BLaER1 treated with 17β-estradiol and CSF1 and Interleukin-3, amounts not matched to agents 10 nM and 100 nM (cell line): ENCODE measurements around the gene RGS6.
A peak's percentile ranks its signal among the peaks of the same experiment; 100 is the strongest.

Experiments
- H3K27ac ChIP-seq, 11 experiments: shearing (Covaris generic); formaldehyde crosslinking; 2 replicates each; pipeline ENCODE4 v1.8.1; 2022
- H3K27me3 ChIP-seq, 11 experiments: shearing (Covaris generic); formaldehyde crosslinking; 2 replicates each; pipeline ENCODE4 v1.8.1; 2022
- H3K36me3 ChIP-seq, 11 experiments: shearing (Covaris generic); formaldehyde crosslinking; 2 replicates each; pipeline ENCODE4 v1.8.1; 2022
- H3K4me1 ChIP-seq, 10 experiments: shearing (Covaris generic); formaldehyde crosslinking; 2 replicates each; pipeline ENCODE4 v1.8.1; 2022
- H3K4me2 ChIP-seq, 11 experiments: shearing (Covaris generic); formaldehyde crosslinking; 2 replicates each; pipeline ENCODE4 v1.8.1; 2022
- H3K4me3 ChIP-seq, 10 experiments: shearing (Covaris generic); formaldehyde crosslinking; 2 replicates each; pipeline ENCODE4 v1.8.1; 2022
- H3K9ac ChIP-seq, 11 experiments: shearing (Covaris generic); formaldehyde crosslinking; 2 replicates each; pipeline ENCODE4 v1.8.1; 2022
- H3K9me3 ChIP-seq, 11 experiments: shearing (Covaris generic); formaldehyde crosslinking; replicated peaks in 1 of 11; 2 replicates each; pipeline ENCODE4 v1.8.1; 2022
- H4K20me1 ChIP-seq, 11 experiments: shearing (Covaris generic); formaldehyde crosslinking; 2 replicates each; pipeline ENCODE4 v1.8.1; 2022
- Cebpa-rat ChIP-seq, 11 experiments: shearing (Covaris generic); IDR thresholded peaks; 2 replicates each; pipeline ENCODE4 v1.8.1; 2022

RGS6 gene

DNA sequence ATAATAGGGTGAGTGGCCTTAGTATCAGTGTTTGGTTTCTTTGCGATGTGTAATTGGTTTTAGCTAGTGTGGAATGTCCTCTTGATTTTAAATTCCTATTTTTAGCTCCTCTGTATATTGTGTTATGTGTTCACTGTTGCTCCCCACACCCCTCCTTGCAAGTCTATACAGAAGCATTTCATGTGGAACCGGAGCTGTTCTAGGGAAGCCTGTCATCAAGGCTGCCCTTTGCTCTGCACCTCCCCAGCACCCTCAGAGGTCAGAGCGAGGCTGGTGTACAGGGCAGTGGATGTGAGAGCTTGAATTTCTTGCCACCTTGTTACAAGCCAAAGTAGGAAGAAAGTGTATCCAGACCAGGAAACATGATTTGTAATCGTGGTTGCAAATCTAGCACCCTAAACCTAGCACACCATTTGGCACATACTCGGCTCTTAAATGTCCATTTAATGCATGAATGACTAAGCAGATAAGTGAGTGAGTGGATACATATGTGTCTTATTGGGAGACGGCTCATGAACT is 376.8 kb downstream of the RGS6 start:
- Histone ChIP-seq H3K4me1 (no peaks in the 10 kb centered on the region), H3K9ac (no peak overlapping the region), H3K4me3 (no peak overlapping the region), H3K36me3 (no peaks in the 10 kb centered on the region), H3K27me3 (peaks cover 41 to 64% (median 62%) of the 10 kb centered on the region in 11 experiments), H4K20me1 (peaks cover 0 to 3% (median 0%) of the 10 kb centered on the region in 11 experiments; a peak in 4 of 22 replicates), H3K9me3 (peaks cover 30 to 46% (median 38%) of the 10 kb centered on the region in 11 experiments), H3K4me2 (no peak overlapping the region), H3K27ac (no peak overlapping the region)
- no peak for TF ChIP-seq Cebpa-rat (IDR thresholded peaks at IDR 0.05)

DNA sequence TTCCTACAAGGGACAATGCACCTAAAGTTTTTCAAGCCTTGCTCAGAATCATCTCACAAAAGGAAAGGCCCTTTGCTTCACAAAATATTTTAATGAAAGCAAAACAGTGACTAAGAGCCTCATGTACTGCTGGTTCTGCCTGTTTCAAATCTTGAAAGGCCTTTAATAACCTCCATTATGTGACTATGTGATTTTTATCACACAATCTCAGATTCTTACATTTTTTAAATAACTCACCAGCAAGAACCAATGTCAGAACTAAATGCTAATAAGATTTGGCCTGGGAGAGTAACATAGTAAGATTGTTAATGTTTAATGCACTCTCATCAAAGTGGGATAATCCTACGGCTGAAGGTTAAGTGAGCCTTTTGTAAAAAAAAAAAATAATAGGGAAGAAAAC is 378.9 kb downstream of the RGS6 start:
- Histone ChIP-seq H3K9ac (no peak overlapping the region), H3K4me1 (peaks cover 0 to 7% (median 5%) of the 10 kb centered on the region in 10 experiments; a peak in 13 of 20 replicates), H3K27me3 (peaks cover 61 to 83% (median 79%) of the 10 kb centered on the region in 11 experiments), H3K4me3 (no peak overlapping the region), H3K27ac (no peak overlapping the region), H3K36me3 (no peaks in the 10 kb centered on the region), H3K4me2 (no peak overlapping the region), H4K20me1 (peaks cover 0 to 3% (median 0%) of the 10 kb centered on the region in 11 experiments; a peak in 4 of 22 replicates), H3K9me3 (peaks cover 13 to 30% (median 21%) of the 10 kb centered on the region in 11 experiments)
- TF ChIP-seq Cebpa-rat (IDR thresholded peaks at IDR 0.05): no peak

DNA sequence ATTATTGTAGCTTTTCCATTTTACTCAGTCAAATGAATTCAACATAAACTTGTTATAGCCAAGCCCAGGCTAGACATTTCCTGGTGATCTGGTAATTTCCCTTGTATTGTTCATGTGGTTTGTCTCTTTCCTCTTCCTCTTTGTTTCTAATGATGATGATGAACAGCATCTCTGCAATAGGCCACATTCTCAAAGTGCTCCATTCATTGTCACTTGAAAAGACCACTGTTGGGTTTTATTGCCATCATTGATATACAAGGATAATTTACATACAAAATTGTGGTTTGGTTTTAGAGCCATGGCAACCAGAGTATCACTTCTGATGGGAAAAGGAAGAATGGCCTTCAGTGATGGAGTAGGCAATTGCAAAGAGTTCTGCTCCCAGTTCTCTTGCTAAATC is 379.3 kb downstream of the RGS6 start:
- no peaks in the 10 kb centered on the region for H3K36me3 ChIP-seq
- H3K4me1 ChIP-seq: peaks cover 0 to 7% (median 5%) of the 10 kb centered on the region in 10 experiments; a peak in 13 of 20 replicates
- TF ChIP-seq Cebpa-rat (IDR thresholded peaks at IDR 0.05): no peak
- H3K27me3 ChIP-seq: peaks cover 62 to 86% (median 81%) of the 10 kb centered on the region in 11 experiments
- no peak overlapping the region for H3K27ac ChIP-seq
- H3K9me3 ChIP-seq: peaks cover 13 to 29% (median 20%) of the 10 kb centered on the region in 11 experiments
- H3K9ac ChIP-seq: no peak overlapping the region
- no peak overlapping the region for H3K4me2 ChIP-seq
- no peak overlapping the region for H3K4me3 ChIP-seq
- H4K20me1 ChIP-seq: peaks cover 0 to 3% (median 0%) of the 10 kb centered on the region in 11 experiments; a peak in 4 of 22 replicates

DNA sequence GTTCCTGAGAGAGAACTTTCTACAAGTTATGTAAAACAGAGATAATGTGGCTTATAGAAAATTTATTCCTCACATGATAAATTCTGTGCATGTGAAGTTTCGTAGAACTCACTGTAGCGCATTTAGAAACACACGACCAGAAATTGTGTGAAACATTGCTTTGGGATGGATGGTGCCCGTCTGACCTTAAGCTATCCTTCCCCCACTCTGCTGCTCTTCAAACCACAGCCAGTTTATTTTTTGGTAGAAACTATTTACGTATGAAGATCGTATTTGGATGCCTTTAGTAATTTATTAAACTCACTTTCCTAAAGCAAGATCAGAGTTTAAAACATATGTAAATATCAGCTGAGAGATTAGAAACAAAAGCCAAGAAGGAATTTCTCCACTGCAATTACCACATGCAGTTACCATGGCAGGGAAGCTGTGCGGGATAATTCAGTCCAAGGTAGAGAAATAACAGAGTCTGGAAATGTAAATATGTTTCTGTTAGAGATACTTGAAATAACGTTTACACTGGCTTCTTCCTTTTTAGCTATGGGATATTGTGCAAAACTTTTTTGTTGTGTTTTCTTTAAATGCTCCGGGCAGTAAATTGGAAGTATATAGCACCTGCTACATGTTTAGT is 382.7 kb downstream of the RGS6 start:
- H3K4me2 ChIP-seq: peak overlapping the region in 1 of 11 experiments; percentile 30; a peak in 1 of 22 replicates
- H4K20me1 ChIP-seq: peaks cover 0 to 3% (median 0%) of the 10 kb centered on the region in 11 experiments; a peak in 4 of 22 replicates
- H3K27ac ChIP-seq: no peak overlapping the region
- peaks cover 84 to 98% (median 92%) of the 10 kb centered on the region in 11 experiments for H3K27me3 ChIP-seq
- no peak for TF ChIP-seq Cebpa-rat (IDR thresholded peaks at IDR 0.05)
- H3K4me3 ChIP-seq: no peak overlapping the region
- no peak overlapping the region for H3K9ac ChIP-seq
- no peaks in the 10 kb centered on the region for H3K36me3 ChIP-seq
- H3K9me3 ChIP-seq: peaks cover 7 to 30% (median 15%) of the 10 kb centered on the region in 11 experiments; a peak in 21 of 22 replicates
- H3K4me1 ChIP-seq: peaks cover 0 to 7% (median 5%) of the 10 kb centered on the region in 10 experiments; a peak in 13 of 20 replicates

DNA sequence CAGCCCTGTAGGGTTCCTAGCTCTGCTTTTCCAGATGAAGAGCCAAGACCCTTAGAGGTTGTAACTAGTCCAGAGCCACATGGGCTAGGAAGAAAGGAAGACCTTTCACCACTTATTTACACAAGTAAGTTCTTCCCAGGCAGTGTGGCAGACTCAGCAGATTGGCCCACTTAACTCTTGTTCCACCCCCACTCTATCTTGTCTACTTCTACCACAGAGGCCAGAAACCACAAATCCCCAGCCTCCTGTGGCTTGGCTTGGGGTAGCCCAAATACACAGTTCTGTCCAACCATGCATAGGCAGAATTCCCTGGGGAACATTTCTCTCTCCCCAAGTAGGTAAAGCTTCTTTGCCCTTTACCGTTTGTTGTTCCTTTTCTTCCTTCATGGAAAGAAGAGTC is 383.5 kb downstream of the RGS6 start:
- Histone ChIP-seq H3K27ac (no peak overlapping the region), H3K27me3 (peaks cover 77 to 93% (median 88%) of the 10 kb centered on the region in 11 experiments), H4K20me1 (peaks cover 0 to 3% (median 0%) of the 10 kb centered on the region in 11 experiments; a peak in 3 of 22 replicates)

DNA sequence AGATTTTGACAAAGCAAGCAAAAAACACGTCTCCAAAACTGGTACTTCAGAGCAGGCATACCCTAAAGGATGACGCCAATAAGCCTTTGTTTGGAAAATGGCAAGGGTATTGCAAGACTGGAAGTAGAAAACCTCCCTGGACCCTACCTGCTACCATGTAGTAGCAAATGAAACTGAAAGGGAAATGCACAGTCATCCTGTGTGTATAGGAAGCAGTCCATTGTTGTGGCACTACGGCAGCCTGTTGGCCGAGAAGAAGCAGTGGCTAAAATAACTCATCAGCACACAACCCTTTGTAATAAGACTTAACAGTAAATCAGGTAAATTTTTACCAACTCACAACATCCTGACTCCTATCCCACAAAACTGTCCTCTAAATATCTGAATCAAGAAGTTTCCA is 386.4 kb downstream of the RGS6 start:
- no peak overlapping the region for H3K27ac ChIP-seq
- no peaks in the 10 kb centered on the region for H3K36me3 ChIP-seq
- H3K4me1 ChIP-seq: peaks cover 0 to 7% (median 5%) of the 10 kb centered on the region in 10 experiments; a peak in 13 of 20 replicates
- no peaks in the 10 kb centered on the region; a peak in 1 of 22 replicates for H4K20me1 ChIP-seq
- H3K9me3 ChIP-seq: peaks cover 7 to 18% (median 12%) of the 10 kb centered on the region in 11 experiments; a peak in 21 of 22 replicates
- no peak overlapping the region for H3K4me2 ChIP-seq
- H3K4me3 ChIP-seq: no peak overlapping the region
- no peak for TF ChIP-seq Cebpa-rat (IDR thresholded peaks at IDR 0.05)
- H3K9ac ChIP-seq: no peak overlapping the region
- peaks cover 49 to 73% (median 59%) of the 10 kb centered on the region in 11 experiments for H3K27me3 ChIP-seq

More for the DNA sequence above, 383.5 kb downstream of the RGS6 start:
- no peak overlapping the region for H3K4me3 ChIP-seq
- peak overlapping the region in 5 of 11 experiments; percentile 10 to 43 (median 30); a peak in 7 of 22 replicates for H3K4me2 ChIP-seq
- no peaks in the 10 kb centered on the region for H3K36me3 ChIP-seq
- peaks cover 0 to 7% (median 5%) of the 10 kb centered on the region in 10 experiments; a peak in 13 of 20 replicates for H3K4me1 ChIP-seq
- no peak overlapping the region for H3K9ac ChIP-seq
- peaks cover 7 to 30% (median 15%) of the 10 kb centered on the region in 11 experiments; a peak in 21 of 22 replicates for H3K9me3 ChIP-seq
- TF ChIP-seq Cebpa-rat (IDR thresholded peaks at IDR 0.05): no peak

DNA sequence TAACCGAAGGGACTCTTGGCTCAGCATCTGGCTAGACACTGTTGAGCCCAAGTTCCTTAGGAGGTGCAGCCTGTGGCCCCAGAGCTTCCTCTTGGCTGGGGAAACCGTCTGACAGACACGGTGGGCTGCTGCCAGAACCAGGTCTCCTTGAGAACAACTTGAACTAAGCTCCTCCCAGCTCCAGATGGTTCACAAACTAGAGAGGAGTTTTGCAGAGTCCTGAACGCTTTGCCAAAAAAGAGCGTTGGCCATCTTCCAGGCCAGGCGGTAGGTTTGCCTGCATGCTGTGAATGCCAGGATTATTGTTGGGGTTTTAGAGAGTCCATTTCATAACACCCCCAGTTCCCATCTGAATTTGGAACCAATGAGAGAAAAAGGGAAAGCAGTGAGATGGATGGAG is 399.8 kb downstream of the RGS6 start:
- TF ChIP-seq Cebpa-rat (IDR thresholded peaks at IDR 0.05): no peak
- no peaks in the 10 kb centered on the region for H3K4me1 ChIP-seq
- no peak overlapping the region for H3K4me3 ChIP-seq
- H3K36me3 ChIP-seq: no peaks in the 10 kb centered on the region
- H3K4me2 ChIP-seq: no peak overlapping the region
- H3K27ac ChIP-seq: no peak overlapping the region
- peaks cover 0 to 11% (median 0%) of the 10 kb centered on the region in 11 experiments; a peak in 2 of 22 replicates for H3K27me3 ChIP-seq
- no peak overlapping the region for H3K9ac ChIP-seq
- H4K20me1 ChIP-seq: no peaks in the 10 kb centered on the region; a peak in 1 of 22 replicates
- H3K9me3 ChIP-seq: 0 out of 22 replicates have a peak, but pooled peaks cover 0 to 4% (median 0%) of the 10 kb centered on the region in 11 experiments

DNA sequence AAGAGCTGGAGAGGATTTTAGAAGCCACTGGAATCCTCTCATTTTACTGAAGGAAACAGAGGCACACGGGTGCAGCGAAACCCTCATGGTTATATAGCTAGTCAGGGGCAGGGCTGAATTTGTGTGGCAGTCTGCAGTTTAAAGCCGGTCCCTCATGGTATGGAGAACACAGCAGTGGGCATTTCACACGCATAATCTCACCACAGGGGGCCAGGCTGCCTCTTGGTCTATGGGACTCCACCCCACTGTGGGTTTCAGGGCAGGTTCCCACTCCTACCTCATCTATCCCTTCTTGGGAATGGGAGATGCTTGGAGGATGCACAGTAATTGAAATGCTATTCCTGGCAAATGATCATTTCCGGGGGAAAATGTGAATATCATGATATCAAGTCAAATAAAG is 400.6 kb downstream of the RGS6 start:
- no peak overlapping the region for H3K27ac ChIP-seq
- H3K4me1 ChIP-seq: no peaks in the 10 kb centered on the region
- TF ChIP-seq Cebpa-rat (IDR thresholded peaks at IDR 0.05): no peak
- no peak overlapping the region for H3K9ac ChIP-seq
- H3K36me3 ChIP-seq: no peaks in the 10 kb centered on the region
- no peak overlapping the region for H3K4me3 ChIP-seq
- peaks cover 0 to 11% (median 0%) of the 10 kb centered on the region in 11 experiments; a peak in 1 of 22 replicates for H3K27me3 ChIP-seq
- H3K4me2 ChIP-seq: no peak overlapping the region
- H3K9me3 ChIP-seq: peaks cover 0 to 10% (median 3%) of the 10 kb centered on the region in 11 experiments; a peak in 15 of 22 replicates
- no peaks in the 10 kb centered on the region; a peak in 1 of 22 replicates for H4K20me1 ChIP-seq

DNA sequence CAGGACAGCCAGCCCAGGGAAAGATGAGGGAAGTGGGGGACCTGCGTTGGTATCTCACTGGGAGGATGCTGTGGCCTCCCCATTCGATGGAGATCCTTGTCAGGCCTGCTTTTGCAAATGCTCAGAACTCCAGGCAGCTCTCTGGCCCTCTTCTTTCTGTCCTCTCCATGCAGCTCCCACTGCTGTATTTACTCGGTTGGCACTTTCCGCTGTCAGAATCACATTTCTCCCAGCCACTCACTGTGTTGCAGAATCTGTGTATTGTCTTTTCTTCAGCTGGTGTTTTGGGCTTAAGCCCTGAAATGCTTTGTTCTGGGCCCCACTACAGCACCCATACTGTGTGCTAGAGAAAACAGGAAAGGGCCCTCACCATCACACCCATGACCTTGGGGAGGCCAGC is 401.1 kb downstream of the RGS6 start:
- H3K9ac ChIP-seq: no peak overlapping the region
- no peaks in the 10 kb centered on the region; a peak in 1 of 22 replicates for H4K20me1 ChIP-seq
- H3K27ac ChIP-seq: no peak overlapping the region
- H3K9me3 ChIP-seq: peaks cover 4 to 13% (median 8%) of the 10 kb centered on the region in 11 experiments; a peak in 21 of 22 replicates
- no peak overlapping the region for H3K4me3 ChIP-seq
- H3K36me3 ChIP-seq: no peaks in the 10 kb centered on the region
- H3K4me2 ChIP-seq: no peak overlapping the region
- no peak for TF ChIP-seq Cebpa-rat (IDR thresholded peaks at IDR 0.05)
- H3K4me1 ChIP-seq: no peaks in the 10 kb centered on the region
- peaks cover 0 to 11% (median 0%) of the 10 kb centered on the region in 11 experiments; a peak in 1 of 22 replicates for H3K27me3 ChIP-seq
